ENCODE measurements around the gene LCMT2.
"Not testable (repeated sequence)": the region's sequence is repeated elsewhere in the genome, so short reads cannot be mapped to it uniquely, and the experiment has no call there.

LCMT2 gene

GRCh38 chr15:43314171-43314570 lies 16.2 kb downstream of the LCMT2 start:
- no peak for DNase-seq (ENCODE audit: low read depth in 2 of 2)

GRCh38 chr15:43312378-43312777 lies 18.0 kb downstream of the LCMT2 start:
- DNase-seq (ENCODE audit: low read depth in 2 of 2) = no peak

GRCh38 chr15:43302205-43302817 lies 28.1 kb downstream of the LCMT2 start, which contains the start of gene TGM7:
TGM7 (minus strand) TSS chr15:43302255.
- DNase-seq (ENCODE audit: low read depth in 2 of 2) = no peak

- DNase-seq (ENCODE audit: low read depth in 2 of 2) = no peak
Observed at GRCh38 chr15:43299884-43300283, 30.5 kb downstream of the LCMT2 start.

- DNase-seq (ENCODE audit: low read depth in 2 of 2) = no peak
Observed at GRCh38 chr15:43299411-43299810, 31.0 kb downstream of the LCMT2 start.

- DNase-seq (ENCODE audit: low read depth in 2 of 2) = no peak
Observed at GRCh38 chr15:43294091-43294706, 36.2 kb downstream of the LCMT2 start.

GRCh38 chr15:43293432-43293831 lies 36.9 kb downstream of the LCMT2 start:
- DNase-seq (ENCODE audit: low read depth in 2 of 2) = no peak

- no peak for DNase-seq (ENCODE audit: low read depth in 2 of 2)
Observed at GRCh38 chr15:43292375-43293078, 37.8 kb downstream of the LCMT2 start.

GRCh38 chr15:43289656-43290055 lies 40.7 kb downstream of the LCMT2 start:
- DNase-seq (ENCODE audit: low read depth in 2 of 2) = not testable (repeated sequence)

GRCh38 chr15:43287254-43287653 lies 43.1 kb downstream of the LCMT2 start:
- no peak for DNase-seq (ENCODE audit: low read depth in 2 of 2)

- DNase-seq (ENCODE audit: low read depth in 2 of 2) = no peak
Observed at GRCh38 chr15:43286074-43286473, 44.3 kb downstream of the LCMT2 start.

GRCh38 chr15:43285609-43286037 lies 44.8 kb downstream of the LCMT2 start:
- peak; percentile 26 to 37 for DNase-seq (ENCODE audit: low read depth in 2 of 2)

GRCh38 chr15:43283526-43283925 lies 46.8 kb downstream of the LCMT2 start:
- no peak for DNase-seq (ENCODE audit: low read depth in 2 of 2)

- no peak for DNase-seq (ENCODE audit: low read depth in 2 of 2)
Observed at GRCh38 chr15:43281926-43282602, 48.3 kb downstream of the LCMT2 start.

- no peak for DNase-seq (ENCODE audit: low read depth in 2 of 2)
Observed at GRCh38 chr15:43280996-43281395, 49.4 kb downstream of the LCMT2 start.

GRCh38 chr15:43279496-43279895 lies 50.9 kb downstream of the LCMT2 start:
- no peak for DNase-seq (ENCODE audit: low read depth in 2 of 2)

- DNase-seq (ENCODE audit: low read depth in 2 of 2) = no peak
Observed at GRCh38 chr15:43278869-43279268, 51.5 kb downstream of the LCMT2 start.

GRCh38 chr15:43277901-43278300 lies 52.5 kb downstream of the LCMT2 start:
- no peak for DNase-seq (ENCODE audit: low read depth in 2 of 2)

- DNase-seq (ENCODE audit: low read depth in 2 of 2) = no peak
Observed at GRCh38 chr15:43277231-43277823, 53.0 kb downstream of the LCMT2 start.

- no peak for DNase-seq (ENCODE audit: low read depth in 2 of 2)
Observed at GRCh38 chr15:43276563-43277200, 53.7 kb downstream of the LCMT2 start.

- DNase-seq (ENCODE audit: low read depth in 2 of 2) = no peak
Observed at GRCh38 chr15:43275740-43276562, 54.4 kb downstream of the LCMT2 start.

Data from stimulated activated CD4-positive, alpha-beta T cell treated with anti-CD3 and anti-CD28 coated beads, Interleukin-4, amount 100 ng/mL, for 48 hours (primary cell).